Sigmoid colon (tissue), 4 donors: ENCODE measurements around the gene SCRN1.

Experiments
- CTCF ChIP-seq, 4 experiments: fragments of 450-650 bp in 3 of 4; fragments of 200-600 bp in 1 of 4; IDR thresholded peaks; one replicate each; pipeline ENCODE4 v1.5.1; 2016 to 2019; ENCODE audit warnings: antibody characterized with exemption in 4 of 4, mild to moderate bottlenecking in 3 of 4, moderate library complexity in 2 of 4
- EP300 ChIP-seq, 4 donors: sonication (generic); formaldehyde crosslinking; IDR thresholded peaks; one replicate each; pipeline ENCODE4 v1.6.1; 2017; ENCODE audit warnings: antibody characterized with exemption in 4 of 4
- POLR2A ChIP-seq, 2 donors: fragments of 450-650 bp; IDR thresholded peaks; one replicate each; pipeline ENCODE4 v1.6.1; 2016; ENCODE audit warnings: antibody characterized with exemption in 2 of 2, mild to moderate bottlenecking in 2 of 2, moderate library complexity in 2 of 2
- POLR2AphosphoS5 ChIP-seq, 4 donors: sonication (generic); formaldehyde crosslinking; IDR thresholded peaks; one replicate each; pipeline ENCODE4 v1.6.1; 2017; ENCODE audit warnings: antibody characterized with exemption in 4 of 4

GRCh38 chr7:29891766-29892165 is 97.8 kb downstream of the SCRN1 start:
- TF ChIP-seq POLR2A (IDR thresholded peaks at IDR 0.05), result no peak
- no peak for TF ChIP-seq POLR2AphosphoS5 (IDR thresholded peaks at IDR 0.05)
- no peak for TF ChIP-seq CTCF (IDR thresholded peaks at IDR 0.05)
- no peak for TF ChIP-seq EP300 (IDR thresholded peaks at IDR 0.05)
